Vagina (tissue), 2 donors: Measurements from ENCODE around the gene GLCE.

Experiments used
- CTCF ChIP-seq, 3 experiments: fragments of 450-650 bp in 2 of 3; fragments of 200-600 bp in 1 of 3; sonication (generic) in 1 of 3; IDR thresholded peaks; one replicate each; pipeline ENCODE4 v1.5.1; 2017 to 2019; ENCODE audit warnings: antibody characterized with exemption in 3 of 3, mild to moderate bottlenecking in 2 of 3, moderate library complexity in 2 of 3
- POLR2A ChIP-seq, 2 donors: fragments of 450-650 bp; IDR thresholded peaks; one replicate each; pipeline ENCODE4 v1.6.1; 2017; ENCODE audit warnings: antibody characterized with exemption in 2 of 2, mild to moderate bottlenecking in 2 of 2, moderate library complexity in 2 of 2

- TF ChIP-seq CTCF (IDR thresholded peaks at IDR 0.05) (no peak), POLR2A (IDR thresholded peaks at IDR 0.05) (no peak)
Measured at GRCh38 chr15:69316291-69316690, 155.9 kb downstream of the GLCE start.
